Measurements from ENCODE around the gene ARHGAP9.
"Not testable (repeated sequence)": the region's sequence is repeated elsewhere in the genome, so short reads cannot be mapped to it uniquely, and the experiment has no call there.

The ARHGAP9 gene

DNA sequence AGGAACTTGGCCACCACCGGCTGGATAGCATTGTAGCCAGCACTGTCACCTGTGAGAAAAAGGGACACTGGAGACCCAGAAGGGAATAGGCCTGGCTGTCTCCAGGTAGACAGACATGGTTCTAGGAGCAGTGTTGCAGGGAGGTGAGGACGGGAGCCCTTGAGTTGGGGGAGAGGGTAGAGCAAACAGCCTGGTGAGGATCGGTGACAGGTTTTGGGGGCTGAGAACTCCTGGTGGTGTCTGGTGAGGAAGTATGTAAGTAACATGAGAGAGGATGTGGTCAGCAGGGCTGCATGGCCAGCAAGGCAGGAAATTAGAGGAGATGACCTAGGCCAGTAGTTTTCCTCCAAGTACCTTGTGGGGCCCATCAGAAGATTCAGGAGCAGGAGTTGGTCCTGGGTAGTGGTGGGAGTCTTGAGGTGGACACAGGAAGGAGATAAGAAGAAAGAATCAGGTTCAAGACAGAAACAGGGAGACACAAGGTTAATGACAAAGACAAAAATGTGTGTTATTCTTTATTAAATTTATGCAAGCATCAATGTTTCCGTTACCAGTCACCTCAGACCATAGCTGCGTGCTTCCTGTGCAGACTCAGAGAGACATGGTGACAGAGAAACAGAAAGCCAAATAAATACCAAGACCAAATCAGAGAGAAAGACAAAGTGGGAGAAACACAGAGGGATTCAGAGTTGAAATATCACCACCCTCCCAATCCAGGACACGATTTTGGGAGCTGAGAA lies at the start of gene ARHGAP9:
ARHGAP9 (minus strand) TSS at position 491 of the 740 bp plus-strand sequence; CDS start at position 31, 460 bp downstream.
- DNase-seq: peak; percentile 60

DNA sequence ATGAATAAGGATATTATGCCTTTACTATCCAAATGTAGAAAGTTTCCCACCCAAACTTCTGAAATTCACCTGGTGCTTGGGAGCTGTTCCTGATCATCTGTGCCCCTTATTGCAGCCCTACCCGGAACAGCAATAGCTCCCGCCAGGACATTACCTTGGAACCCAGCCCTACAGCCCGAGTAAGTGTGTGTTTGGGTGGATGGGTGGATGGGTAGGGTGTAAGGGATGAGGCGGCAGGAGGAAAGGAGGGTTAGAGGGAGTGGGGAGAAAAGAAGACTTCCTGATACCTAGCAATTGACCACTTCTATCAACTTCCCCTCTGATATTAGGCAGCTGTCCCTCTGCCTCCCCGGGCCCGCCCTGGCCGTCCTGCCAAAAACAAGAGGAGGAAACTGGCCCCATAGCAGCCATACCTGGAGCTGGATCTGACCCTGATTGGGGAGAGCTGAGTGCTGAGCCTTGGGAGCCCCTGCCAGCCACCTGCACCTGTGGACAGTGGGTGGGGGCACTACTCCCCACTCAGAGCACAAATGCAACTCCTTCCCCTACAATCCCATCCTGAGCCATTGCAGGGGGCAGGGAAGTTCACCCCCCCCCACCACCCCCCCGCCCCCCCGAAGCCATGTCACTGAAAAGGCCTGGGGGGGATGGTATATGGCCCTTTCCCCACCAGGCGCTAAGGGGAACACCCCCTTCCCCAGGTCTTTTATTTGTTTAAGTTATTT lies 49.3 kb upstream of the ARHGAP9 start:
- no peak for DNase-seq

DNA sequence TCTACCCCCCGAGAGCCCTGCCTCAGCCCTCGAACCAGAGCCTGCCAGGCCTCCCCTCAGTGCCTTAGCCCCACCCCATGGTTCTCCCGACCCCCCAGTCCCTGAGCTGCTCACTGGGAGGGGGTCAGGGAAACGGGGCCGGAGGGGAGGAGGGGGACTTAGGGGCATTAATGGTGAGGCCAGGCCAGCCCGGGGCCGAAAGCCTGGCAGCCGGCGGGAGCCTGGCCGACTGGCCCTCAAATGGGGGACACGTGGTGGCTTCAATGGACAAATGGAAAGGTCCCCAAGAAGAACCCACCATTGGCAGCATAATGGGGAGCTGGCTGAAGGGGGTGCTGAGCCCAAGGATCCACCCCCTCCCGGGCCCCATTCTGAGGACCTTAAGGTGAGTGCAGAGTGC lies 48.5 kb upstream of the ARHGAP9 start:
- no peak for DNase-seq

DNA sequence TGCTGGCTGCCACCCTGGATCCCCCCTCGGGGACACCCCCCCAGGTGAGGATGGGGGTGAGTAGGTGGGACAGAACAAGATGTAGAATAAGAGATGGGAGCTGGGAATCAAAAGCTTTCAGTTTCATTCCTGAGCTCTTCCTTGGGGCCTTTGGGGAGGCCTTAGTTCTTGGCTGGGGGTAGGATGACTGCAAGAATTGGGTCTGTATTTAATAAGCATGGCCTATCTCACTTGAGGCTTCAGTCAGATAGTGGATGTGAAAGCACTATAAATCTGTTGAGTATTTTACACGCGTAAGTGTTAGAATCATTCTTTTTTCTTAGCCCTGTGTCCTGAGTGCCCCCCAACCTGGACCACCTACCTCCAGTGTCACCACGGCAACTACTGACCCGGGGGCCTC lies 47.5 kb upstream of the ARHGAP9 start:
- DNase-seq: no peak

DNA sequence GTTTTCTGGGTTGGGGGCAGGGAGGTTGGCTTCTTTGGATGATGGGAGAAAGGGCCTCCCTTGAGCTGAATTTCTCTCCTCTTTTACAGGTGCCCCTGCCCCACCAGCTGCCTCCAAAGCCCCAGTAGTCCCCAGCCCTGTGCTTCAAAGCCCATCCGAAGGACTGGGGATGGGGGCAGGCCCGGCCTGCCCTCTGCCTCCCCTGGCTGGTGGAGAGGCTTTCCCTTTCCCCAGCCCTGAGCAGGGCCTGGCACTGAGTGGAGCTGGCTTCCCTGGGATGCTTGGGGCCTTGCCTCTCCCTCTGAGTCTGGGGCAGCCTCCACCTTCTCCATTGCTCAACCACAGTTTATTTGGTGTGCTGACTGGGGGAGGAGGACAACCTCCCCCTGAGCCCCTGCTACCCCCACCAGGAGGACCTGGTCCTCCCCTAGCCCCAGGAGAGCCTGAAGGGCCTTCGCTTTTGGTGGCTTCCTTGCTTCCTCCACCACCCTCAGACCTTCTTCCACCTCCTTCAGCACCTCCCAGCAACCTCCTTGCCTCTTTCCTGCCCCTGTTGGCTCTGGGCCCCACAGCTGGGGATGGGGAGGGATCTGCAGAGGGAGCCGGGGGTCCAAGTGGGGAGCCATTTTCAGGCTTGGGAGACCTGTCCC lies 46.9 kb upstream of the ARHGAP9 start:
- no peak for DNase-seq

DNA sequence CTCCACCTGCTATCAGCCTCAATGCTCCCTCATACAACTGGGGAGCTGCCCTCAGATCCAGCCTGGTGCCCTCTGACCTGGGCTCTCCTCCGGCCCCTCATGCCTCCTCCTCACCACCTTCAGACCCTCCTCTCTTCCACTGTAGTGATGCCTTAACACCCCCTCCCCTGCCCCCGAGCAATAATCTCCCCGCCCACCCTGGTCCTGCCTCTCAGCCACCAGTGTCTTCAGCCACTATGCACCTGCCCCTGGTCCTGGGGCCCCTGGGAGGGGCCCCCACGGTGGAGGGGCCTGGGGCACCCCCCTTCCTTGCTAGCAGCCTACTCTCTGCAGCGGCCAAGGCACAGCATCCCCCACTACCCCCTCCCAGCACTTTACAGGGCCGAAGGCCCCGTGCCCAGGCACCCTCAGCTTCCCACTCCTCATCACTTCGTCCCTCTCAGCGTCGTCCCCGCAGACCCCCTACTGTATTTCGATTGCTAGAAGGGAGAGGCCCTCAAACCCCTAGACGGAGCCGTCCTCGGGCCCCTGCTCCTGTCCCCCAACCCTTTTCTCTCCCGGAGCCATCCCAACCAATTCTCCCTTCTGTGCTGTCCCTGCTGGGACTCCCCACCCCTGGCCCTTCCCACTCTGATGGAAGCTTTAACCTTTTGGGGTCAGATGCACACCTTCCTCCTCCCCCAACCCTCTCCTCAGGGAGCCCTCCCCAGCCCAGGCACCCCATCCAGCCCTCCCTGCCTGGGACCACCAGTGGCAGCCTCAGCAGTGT lies 46.1 kb upstream of the ARHGAP9 start:
- no peak for DNase-seq

DNA sequence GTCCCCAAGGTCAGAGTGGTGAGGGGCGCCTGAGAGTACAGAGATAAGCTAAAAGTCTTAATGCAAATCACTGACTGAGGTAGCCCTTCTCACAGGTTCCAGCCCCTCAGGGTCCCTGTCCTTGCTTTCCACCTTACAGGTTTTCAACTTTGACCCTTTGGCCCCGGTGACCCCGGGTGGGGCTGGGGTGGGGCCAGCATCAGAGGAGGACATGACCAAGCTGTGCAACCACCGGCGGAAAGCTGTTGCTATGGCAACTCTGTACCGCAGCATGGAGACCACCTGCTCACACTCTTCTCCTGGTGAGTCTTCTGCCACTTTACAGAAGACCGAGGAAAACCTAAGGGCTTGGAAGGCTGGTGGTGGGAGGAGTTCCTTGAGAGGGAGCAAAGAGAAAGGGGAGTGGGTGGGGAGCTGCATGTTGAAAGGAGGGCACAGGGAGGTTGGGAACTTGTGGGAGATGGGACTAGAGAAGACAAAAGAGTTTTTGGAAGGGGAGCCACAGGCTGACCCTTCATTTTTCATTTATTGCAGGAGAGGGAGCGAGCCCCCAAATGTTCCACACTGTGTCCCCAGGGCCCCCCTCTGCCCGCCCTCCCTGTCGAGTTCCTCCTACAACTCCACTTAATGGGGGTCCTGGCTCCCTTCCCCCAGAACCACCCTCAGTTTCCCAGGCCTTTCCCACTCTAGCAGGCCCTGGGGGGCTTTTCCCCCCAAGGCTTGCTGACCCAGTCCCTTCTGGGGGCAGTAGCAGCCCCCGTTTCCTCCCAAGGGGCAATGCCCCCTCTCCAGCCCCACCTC lies 45.3 kb upstream of the ARHGAP9 start:
- DNase-seq: no peak

DNA sequence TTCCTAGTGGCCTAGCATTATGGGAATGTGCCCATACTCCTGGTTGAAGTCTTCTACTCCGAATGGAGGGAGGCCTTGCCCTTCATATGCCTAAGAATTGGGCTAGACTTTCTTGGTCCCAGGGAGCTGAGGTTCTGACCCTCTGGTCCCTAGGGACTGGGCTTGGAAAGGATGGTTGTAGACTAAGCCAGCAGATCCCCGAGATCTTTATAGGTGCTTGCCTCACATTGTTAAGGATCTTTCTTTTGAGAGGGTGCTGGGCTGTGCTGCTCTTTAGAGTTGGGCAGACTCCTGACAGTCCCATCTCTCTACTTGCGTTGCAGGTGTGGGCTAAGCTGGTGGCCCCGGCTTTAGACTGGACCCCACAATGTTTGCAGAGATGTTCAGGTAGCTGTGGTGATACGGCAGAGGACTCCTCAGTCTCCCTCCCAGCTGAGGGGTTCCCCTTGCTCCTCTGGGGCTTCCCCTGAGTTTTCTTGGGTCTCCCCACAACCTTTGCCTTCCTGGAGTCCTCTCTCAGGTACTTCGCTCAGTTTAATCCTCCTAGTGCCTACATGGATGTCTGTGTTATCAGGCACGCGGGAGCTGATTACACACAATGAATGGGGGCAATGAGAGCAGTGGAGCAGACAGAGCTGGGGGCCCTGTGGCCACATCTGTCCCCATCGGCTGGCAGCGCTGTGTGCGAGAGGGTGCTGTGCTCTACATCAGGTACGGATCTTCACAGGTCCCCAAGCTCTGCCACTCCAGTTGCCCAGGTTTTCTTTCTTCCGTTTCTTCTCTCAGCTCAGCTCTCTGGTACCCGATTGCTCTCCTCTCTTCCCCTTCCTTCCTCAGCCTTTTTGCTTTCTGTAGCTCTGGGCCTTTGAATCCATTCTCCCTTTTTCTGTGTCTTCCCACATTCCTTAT lies 44.3 kb upstream of the ARHGAP9 start:
- no peak for DNase-seq

DNA sequence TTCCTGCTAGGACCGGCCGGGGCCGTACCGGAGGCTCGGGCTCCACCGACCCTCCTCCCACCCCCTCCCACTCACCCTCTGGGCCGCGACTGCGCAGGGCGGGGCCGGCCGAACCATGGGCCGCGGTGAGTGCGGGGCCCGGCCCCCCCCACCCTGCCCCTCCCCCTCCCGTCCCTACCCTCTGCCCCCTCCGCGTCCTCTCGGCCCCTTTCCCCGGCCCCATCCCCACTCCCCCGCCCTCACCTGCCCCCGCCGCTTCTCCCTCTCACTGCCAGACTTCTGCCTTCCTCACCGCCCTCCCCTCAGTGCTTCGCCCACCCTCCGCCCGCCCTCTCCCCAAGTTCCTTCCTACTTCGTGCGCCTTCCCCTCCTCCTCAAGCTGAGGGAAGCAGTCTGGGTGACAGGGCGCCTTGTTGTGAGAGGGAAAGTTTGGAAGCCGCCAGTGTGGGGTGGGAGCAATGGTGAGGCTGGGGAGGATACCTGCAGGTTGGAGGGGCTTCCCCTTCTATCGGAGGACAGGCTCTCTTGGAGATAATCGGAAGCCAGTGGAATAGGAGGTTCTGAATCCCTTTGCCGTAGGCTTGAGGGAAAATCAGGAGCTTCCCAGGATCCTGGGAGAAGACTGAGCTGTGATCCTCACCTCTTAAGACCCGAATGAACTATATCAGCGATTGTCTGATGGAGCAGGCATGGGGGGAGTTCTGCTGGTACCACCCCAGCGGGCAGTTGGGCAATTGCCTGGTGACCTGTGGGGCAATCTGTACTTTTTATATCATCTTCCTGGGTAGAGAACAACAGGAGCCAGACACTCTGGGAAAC lies 43.4 kb upstream of the ARHGAP9 start:
- peak; percentile 33 for DNase-seq

DNA sequence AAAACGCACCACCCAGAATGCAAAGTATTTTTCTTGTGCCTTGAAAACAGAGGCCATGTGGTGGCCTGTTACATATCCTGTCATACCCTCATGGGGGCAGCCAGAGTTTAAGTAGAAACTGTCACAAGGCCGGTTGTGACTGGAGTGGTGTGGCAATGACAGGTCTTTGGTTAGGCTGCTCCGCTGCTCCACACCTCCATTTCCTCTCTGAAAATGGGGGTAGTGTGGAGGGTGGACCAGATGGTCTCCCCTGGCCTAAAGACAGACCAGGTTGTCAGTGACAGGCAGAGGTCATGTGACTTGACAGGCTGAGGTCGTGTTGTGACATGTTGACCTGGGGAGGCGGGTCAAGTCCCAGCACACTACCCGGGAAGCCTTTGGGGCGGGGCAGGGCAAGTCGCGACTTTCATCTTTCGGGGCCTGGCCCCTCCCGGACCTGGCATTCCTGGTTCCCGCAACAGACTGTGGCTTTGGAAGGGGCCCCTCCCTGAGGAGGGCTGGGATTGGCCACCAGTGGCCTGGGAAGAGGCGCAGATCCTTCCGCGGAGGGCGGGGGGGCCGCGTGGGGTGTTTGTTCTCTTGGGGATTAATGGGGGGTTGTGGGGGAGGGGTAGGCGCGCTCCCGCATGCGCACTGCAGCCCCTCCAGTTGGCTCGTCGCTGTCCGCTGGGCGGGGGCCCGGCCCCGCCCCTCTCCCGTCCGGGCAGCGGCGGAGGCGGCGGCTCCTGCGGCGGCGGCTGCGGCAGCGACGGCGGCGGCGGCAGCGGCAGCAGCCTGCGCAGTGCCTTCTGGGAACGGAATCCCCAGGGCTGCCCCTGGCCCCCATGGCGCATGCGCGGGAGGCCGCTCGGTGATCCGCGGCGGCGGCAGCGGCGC lies 42.6 kb upstream of the ARHGAP9 start, which contains the start of gene MBD6:
MBD6 (plus strand) TSS at position 814 of the 876 bp plus-strand sequence. CDS start 1,480 bp downstream, outside the sequence.
- peak; percentile 87 for DNase-seq

DNA sequence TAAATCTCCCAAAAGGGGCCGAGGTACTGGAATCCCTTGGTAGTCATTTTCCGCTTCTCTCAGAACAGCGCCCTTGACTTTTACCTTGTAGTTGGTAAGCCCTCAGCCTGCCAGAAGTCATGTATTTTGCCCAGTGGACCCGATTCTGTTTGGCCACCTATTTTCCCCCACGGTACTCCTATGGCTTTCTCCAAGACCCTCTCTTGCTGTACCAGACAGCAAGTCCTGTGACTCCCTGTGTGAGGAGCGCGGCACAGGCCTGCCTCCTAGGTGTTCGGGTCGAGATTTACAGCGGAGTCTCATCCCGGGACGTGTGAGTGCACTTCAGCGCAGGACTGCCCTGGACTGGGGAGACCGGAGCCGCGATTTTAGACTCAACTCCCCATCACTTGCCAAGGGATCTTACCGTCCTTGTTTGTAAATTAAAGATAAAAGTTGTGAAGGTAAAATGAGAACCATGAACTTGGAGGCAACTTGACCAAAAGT lies 41.9 kb upstream of the ARHGAP9 start:
- DNase-seq: no peak

DNA sequence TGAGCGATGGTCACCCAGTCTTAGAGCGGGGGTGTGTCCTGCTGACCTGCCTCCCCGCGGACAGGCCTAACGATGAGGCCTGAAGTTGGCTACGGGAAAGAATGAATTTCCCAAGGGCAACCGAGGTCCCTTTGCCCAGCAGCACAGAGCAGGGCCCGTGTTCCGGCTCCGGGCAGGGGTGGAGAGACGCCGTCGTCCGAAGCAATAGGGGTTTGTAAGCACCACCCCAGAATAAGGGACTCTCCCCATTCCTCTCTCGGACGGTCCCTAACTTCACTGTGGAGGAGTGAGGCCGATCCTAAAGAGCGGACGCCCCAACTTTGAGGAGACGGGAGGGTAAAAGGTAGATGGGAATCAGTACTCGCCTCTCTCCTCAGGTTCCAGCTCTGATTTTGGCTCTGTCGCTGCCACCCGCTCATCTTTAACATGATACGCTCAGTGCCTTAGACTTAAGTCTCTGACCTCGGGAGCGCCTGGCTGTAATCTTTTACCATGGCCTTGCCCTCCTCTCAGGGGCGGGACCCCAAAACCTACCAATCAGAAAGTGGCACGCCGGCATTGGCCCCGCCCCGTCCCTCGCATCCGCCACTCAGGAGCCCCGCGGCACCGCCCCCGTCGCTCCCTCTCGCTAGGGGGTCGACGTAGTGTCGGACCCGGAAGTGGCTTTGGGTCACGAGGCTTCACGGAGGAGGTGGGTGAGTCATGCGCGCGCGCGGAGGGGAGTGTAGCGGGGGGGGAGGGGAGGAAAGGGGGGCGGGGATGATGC lies 40.6 kb upstream of the ARHGAP9 start, which contains the start of gene DDIT3:
DDIT3 (minus strand) TSS at position 462 of the 766 bp plus-strand sequence. CDS start 3,108 bp downstream, outside the sequence.
- DNase-seq: peak; percentile 100

DNA sequence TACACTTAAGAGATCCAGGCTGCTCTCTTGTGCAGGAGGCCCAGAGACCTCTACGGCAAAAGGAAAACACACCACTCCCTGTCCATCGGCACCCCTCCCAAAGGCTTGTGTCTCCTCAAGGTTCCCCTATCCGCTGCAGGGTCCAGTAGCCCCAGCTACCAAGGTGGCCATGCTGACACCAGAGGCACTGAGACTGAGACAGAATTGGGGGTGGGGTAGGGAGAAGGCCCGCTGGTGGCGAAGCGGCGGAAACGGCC lies 40.1 kb upstream of the ARHGAP9 start:
- peak; percentile 15 for DNase-seq

DNA sequence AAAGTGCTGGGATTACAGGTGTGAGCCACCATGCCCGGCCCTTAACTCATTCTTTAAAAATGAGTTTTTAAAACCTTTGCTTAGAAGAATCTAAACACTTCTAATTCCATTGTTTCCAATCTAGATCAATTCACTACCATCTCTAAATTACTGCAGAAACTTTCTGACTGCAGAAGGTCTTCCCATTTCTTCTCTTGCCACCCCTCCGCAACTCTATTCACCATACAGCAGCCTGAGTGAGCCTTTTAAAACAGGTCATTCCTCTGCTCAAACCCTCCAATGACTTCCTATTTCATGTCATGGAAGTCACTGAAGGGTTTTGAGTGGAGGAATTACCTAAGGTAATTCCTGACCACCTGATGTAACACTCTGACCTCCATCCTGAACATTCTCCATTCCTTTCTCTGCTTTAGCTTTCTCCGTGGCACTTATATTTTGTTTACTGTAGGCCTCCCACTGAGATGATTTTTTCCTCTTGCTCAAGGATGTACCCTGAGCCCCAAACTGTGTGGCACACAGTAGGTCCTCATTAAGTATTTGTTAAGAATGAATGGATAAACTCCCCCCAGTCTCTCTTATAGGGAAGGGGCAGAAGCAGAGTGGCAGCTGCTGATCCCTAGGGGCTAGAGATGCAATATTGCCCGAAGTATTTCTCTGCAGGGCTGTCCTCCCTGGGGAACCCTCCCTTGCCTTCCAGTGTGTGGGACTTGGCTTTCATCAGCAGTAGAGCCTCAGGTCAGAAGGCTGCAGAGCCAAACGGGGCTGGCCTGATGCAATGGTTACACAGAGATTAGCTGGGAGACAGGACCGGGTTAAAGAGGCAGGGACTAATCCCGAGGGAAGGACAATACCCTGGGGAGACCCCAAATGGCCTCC lies 39.5 kb upstream of the ARHGAP9 start:
- no peak for DNase-seq

DNA sequence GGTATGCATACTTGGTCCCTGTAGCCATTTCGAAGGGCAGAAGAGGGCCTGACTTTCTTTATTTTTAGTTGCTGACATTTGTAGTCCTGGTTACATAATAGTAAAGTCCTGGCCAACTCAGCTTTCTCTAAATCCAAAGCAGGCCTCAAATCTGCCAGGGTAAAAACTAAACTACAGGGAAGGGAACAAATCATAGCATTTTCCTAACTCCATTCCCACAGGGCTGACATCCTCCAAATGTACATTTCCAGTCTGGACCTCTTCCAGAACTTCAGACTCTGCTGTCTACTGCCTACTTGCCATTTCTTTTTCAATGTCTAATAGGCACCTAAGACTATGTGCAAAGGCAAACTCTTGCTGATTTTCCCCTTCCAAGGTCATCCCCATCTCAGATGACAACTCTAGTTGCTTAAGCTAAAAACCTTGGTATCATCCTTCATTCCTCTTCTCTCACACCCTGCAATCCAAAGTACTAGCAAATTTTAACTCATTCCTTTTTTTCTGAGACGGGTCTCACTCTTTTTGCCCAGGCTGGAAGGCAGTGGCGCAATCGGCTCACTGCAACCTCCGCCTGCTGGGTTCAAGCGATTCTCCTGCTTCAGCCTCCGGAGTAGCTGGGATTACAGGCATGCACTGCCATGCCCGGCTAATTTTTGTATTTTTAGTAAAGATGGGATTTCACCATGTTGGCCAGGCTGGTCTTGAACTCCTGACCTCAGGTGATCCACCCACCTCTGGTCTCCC lies 38.7 kb upstream of the ARHGAP9 start:
- DNase-seq: no peak

DNA sequence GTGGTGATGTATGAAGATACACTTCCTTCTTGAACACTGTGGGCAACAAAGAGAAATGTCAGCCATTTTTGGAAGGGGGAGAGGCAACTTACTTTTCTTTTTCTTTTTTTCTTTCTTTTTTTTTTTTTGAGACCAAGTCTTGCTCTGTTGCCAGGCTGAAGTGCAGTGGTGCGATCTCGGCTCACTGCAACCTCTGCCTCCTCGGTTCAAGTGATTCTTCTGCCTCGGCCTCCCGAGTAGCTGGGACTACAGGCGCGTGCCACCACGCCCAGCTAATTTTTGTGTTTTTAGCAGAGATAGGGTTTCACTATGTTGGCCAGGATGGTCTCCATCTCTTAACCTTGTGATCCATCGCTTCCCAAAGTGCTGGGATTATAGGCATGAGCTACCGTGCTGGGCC lies 38.1 kb upstream of the ARHGAP9 start:
- not testable (repeated sequence) for DNase-seq

Data from activated CD4-positive, alpha-beta T cell treated with anti-CD3 and anti-CD28 coated beads, Interleukin-2, amount 50 U/mL, for 1 hour (primary cell).